SK-N-DZ (cell line): ENCODE results near the gene STS.

Experiments
- DNase-seq: peaks from one replicate; pipeline ENCODE4 v3.0.0-alpha.2; 2015; ENCODE audit warnings: low spot score
- small RNA-seq, 2 experiments: library from RNA; depleted of rRNA; stranded (forward); fragments of <200 nt; gene quantifications; one replicate each; pipeline ENCODE3, GENCODE V24; 2014

STS gene

DNA sequence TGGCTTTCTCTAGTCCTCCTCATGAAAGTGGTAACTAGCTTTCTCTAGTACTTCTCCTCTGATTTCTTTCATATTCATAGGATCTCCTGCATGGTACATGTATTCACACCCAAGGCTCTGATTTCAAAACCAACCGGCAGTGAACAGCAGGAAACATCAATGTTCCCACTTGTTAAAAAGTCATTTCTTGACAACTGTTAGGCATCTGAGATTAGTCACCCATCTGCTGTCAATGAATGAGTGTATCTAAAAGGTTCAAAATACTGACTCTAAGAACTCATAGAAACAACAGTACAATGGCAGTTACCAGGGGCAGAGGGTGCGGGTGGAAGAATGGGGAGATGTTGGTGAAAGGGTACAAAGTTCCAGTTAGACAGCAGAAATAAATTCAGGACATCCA, 31.9 kb downstream of the STS start:
- DNase-seq, result no peak

DNA sequence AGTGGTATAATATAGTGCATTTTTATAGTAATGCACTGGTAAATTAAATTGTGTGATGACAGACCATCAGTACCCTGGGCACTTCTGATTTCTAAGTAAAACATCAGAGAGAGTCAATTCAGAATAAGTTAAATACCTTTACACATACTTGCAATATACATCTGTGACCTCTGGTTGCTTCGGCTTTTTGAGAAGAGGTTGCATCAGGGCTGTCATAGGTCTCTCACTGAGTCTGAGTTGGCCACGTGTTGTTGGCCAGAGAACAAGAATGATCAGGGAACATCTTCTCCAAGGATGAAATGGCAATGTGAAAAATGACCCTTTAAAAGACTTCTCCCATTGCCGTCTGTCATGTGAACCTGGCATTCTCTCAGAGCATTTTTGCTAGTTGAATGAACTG, 37.3 kb downstream of the STS start:
- no peak for DNase-seq

DNA sequence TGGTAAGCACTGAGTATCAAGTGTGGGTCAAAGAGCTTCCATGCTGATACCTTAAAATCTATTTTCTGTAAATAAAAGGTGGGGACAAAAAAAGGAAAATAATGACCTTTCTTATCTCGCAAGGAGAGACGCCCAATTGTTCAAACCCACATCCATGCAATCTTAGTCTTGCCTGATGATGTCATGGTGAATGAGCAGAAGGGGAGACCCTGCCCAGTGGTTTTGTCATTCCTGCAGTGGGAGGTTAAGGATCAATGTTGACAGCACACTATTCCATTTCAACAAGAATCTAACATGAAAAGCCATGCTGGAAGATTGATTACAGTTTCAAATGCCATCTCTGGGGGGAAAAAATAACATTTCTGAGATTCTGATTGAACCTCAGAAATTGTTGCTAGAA, 41.2 kb downstream of the STS start:
- DNase-seq, result no peak

DNA sequence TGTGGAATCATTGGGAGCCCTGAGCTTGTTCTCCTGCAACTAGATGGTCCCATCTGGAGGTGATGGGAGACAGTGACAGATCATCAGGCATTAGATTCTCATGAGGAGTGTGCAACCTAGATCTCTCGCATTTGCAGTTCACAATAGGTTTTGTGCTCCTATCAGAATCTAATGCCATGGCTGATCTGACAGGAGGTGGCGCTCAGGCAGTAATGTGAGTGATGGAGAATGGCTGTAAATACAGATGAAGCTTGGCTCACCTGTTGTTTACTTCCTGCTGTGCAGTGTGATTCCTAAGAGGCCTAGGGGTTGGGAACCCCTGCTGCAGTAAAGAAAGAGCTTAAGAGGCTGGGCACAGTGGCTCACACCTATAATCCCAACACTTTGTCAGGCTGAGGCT, 42.6 kb downstream of the STS start:
- DNase-seq, result no peak

DNA sequence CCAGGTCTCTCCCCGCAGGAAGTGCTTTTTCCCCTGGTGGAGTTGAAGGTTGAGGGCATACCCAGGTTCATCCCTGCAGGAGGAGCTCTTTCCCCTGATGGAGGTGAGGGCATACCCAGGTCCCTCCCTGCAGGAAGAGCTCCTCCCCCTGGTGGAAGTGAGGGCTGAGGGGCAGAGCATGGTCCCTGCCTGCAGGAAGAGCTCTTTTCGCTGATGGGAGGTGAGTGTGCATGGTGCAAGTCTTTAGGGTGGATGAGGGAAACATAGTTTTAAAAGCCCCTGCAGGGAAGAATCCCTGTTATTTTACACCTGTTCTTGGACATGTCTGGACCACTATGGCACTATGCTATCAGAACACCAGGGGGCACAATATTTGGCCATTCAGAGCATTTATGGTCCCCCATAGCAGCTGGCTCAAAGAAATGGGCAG, 44.2 kb downstream of the STS start:
- no peak for DNase-seq

DNA sequence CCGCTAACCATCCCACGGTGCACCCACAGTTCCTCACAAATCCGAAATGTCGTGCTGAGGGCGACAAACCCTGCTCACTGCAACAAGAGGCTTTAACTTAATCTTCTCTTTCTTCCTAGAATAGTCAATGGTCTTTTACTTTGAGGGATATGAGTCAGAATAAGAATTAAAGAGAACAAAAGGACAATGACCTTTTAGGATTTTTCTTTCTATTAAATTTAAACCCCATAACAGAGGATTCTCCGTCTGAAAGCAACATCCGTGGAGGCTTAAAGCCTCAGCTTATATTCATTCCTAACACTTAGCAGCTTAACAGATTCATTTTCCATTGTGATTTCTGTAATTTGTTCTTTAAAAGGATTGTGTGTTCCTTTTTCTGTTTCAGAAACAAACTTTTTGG, 45.4 kb downstream of the STS start:
- DNase-seq, result no peak

DNA sequence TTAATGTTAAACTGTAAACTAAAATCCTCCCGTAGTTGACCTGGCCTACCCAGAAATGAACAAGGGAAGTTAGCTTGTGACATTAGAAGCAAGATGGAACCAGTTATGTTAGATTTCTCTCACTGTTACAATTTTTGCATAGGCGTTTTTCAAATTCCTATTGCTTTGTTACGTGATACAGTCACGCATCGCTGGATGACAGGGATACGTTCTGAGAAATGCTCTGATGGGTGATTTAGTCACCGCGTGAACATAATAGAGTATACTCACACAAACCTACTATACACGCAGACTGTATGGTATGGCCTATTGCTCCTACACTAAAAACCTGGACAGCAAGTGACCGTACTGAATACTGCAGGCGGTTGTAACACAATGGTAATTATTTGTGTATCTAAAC, 47.1 kb downstream of the STS start:
- no peak for DNase-seq

Small RNA genes lying within 50 kb of the gene (small RNA-seq; reads per million reads assigned to genes)
- 0 to 0.04 reads per million in 2 experiments for gene MIR4767
